OCI-M2 (cell line): ENCODE data around the gene KRT13.
"Not testable (repeated sequence)": the region's sequence is repeated elsewhere in the genome, so short reads cannot be mapped to it uniquely, and the experiment has no call there.

Experiments
- DNase-seq: peaks from one replicate; lab custom pipeline; 2025; ENCODE audit not compliant: unreplicated experiment; lab: John Stamatoyannopoulos, UW

Gene KRT13

DNA sequence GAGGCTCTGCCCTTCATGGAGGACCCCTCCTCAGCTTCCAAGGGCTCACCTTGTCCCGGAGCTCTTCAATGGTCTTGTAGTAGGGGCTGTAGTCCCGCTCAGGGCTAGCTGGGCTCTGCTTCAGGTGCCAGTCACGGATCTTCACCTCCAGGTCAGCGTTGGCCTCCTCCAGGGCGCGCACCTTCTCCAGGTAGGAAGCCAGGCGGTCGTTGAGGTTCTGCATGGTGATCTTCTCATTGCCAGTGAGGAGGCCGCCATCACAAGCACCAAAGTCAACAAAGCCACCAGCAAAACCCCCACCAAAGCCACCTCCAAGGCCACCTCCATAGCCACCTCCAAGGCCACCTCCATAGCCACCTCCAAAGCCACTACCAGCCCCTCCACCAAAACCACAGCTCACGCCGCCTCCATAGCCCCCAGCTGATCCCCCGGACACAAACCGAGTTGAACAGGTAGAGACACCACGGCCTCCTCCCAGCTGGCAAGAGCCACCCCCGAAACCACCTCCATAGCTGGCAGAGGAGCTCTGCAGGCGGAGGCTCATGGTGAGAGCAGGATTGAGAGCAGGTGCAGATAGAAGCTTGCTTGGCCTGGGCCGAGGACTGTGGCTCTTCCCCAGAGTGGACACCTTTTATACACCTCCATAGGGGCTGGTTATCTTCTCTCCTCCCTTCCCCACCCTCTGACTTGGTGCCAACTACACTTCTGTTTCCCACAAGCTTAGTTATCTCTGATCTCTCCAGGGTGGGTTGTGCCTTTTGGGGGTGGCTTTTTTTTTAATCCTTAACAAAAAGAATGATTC is at the start of gene KRT13:
TSS of gene KRT13 (minus strand) at position 606 of the 802 bp plus-strand sequence. CDS start at position 544, 62 bp downstream.
- no peak for DNase-seq

DNA sequence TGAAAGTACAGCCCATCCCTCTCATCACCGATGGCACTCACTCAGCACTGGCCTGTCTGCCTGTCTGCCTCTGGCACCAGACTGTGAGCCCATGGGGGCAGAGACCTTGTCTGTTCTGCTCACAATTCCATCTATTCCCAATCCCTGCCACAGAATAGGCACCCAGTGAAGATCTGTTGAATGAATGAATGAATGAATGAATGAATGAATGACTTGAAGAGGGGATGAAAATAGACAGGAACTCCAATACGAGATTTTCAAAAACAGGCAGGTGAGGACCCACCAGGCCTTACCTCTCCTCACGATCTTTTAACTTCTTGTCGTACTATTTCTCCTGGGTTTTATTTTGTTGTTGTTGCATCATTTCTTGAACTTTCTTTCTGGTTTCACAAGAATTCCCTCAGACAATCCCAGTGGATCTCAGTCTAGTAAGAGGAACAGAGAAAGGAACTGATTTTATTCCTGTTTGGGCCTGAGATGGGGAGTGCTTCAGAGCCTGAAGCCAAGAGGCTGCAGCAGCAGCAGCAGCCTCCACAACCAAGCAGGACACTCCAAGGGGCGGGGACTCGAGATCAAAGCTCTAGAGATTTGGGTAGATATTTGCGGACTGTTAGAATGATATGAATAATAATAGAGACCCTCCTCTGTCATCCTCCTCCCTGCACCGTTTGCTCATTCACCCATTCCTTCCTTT is 48.7 kb upstream of the KRT13 start:
- DNase-seq = no peak

DNA sequence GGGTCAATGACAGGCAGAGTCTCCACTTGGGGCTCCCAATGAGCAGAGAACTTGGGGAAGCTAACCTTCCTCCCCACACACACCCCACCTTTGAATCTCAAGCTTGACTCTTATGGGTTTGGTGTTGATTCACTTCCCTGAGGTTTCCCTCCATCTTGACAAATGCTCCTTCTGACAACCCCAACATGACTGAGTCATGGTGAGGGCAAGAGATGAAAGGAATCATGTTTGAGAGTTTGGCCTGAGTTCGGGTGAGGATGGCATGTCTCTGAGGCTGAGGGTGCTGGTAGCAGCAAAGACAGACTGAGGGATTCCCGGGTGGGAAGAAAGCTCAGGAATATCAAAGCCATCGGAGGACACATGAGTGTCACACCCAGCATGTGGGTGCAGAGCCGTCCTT is 47.8 kb upstream of the KRT13 start:
- DNase-seq = no peak

DNA sequence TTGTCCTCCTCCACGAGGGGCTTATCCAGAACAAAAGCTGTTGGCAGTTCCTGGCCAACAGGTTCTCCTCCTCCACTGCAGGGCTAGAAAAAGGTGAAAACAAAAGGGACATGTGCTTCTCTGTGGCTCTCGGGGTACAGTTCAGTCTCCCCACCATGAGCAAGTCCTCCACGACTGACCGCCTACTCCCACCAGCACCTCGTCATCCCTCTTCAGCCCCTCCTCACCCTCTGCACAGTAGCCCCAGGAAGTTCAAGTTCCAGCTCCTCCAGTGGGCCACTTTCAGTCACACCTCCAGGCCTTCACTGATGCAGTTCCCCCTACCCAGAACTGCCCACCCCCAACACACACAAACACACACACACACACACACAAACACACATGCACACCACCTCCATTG is 47.0 kb upstream of the KRT13 start:
- DNase-seq = no peak

DNA sequence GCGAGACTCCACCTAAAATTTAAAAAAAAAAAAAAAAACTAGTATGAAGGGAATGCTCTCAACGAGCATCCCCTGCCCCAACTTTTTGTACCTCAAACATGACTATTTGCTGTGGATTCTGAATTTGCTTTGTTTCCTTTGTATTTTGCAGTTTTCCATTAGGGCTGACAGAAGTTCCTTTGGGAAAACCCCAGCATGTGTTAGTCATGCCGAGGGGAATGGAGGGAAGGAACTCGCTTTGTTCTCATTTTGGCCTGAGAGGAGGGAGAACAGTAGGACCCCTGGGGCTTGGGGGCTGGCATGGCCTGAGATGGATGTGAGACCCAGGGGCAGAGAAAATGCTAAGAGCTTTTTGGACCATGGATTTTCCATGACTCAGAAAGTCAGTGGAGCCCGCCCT is 46.0 kb upstream of the KRT13 start:
- no peak for DNase-seq

DNA sequence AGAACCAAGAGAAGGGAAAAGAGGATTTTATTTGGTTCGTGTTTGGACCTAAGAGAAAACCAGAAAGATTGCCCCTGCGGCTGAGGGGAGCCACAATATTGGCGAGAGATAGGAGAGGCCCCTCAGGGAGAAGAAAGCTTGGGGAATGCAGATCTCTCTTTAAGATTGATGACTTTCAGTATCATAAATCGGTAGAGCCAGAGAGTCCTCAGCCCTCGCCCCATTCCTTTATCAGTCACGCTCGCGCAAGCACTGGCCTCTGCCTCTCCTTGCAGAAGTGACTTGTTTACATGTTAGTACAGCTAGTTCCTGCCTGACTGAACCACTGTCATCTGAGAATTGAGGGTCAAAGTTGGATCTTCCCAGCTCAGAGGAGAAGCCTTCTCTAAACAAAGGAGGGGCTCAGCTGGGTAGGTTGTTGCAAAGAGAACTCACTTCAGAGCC is 44.2 kb upstream of the KRT13 start:
- no peak for DNase-seq

DNA sequence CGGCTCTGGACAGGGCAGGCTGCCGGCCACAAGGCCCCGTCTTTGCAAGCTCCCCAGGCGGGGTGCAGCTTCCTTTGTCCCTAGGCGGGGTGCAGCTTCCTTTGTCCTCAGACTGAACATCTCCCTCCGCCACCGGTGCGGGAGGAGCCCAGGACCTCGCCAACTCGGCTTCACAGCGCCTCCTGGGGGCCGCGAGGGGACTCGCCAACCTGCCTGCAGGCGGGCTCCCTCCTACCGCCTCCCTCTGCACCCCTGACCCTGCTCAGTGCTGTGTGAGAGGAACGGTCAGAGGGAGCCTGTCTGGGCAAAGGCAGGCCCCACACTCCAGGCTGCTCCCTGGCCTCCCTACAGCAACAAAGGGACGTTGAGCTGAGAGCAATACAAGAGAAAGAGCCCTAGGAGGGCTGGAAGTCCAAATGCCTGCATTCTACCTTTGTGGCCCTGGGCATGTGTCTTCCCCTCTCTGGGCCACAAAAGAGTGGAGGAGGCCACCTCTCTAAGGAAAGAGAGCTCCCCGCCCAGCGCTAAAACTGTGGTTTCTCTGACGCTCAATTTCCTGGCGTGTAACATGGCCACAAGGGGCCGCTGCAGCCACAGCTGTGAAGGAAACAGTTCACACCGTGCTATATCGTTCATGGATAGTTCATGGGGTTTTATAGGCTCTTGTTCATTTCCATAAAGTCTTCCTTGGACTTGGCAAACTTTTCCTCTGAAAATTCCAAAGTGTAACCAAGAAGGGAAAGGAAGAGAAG is 43.6 kb upstream of the KRT13 start:
- DNase-seq = no peak

DNA sequence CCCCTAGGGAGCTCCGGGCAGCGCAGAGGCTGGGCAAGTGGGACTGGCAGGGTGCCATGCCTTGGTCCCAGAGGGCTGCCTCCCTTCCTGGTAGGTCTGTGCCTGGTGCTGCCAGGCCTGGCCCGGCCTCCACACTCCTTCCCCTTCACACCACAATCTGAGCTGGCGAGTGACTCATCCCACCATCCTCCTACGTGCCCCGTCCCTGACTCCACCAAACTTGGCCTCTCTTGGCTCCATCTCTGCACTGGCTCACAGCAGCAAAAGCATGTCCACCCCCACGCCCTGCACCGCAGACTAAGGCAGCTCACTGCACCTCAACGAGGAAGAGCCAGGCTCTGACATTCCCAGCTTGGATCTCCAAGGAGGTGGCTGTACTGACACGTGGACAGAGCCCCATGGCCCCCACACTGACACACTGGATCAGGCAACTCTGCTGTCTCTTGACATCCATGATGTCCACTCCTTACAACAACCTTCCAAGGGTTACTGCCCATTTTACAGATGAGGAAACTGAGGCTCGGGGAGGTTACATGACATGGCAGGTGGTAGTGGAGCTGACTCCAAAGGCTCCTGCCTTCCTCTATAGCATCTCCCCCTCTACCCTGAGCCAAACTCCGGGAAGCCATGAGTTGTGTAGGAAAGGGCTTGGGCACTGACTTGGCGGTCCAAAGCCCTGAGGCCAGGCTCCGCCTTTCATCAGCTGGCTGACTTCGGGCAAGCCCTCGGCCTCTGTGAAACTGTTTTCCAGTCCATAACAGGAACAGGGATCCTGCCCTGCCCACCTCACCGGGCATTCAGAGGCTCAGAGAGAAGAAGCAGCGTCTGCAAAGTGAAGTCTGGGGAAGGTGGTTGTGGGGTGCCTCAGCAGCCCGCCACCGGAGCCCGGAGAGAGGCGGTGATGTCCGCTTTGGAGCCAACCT is 42.8 kb upstream of the KRT13 start:
- no peak for DNase-seq

DNA sequence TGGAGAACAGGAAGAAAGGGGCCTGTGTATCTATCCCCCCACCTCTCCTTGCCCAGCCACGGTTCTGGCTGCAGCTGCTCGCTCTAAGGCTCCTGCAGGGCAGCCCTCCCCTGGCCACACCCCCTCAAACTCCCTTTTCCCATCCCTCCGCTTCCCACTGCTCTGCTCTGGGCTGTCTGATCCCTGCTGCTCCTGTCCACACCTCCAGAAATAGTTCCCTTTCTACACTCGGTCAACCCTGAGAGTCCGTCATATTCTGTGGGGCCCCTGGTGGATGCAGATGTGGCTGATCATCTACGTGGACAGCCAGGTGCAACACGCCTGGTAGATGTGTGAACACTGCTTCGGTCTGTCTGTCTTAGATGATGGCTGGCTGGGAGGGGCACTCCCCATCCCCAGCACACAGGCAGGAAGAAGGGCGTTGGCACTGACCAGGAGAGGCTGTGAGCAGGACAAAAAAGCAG is 42.0 kb upstream of the KRT13 start:
- DNase-seq = no peak

DNA sequence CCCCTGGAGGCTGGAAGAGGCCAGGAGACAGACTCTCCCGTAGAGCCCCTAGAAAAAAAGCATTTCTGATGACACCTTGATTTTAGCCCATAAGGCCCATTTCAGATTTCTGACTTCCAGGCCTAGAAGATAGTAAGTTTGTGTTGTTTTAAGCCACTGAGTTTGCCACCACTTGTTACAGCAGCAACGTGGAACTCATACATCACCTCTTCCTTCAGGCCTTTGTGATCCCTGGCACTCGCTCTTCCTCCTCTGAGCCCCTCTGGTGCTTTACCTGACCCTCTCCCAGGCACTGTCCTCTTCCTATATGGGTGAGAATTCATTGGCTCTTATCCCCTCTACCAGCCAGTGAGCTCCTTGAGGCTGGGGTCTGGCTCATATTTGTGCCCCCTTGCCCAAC is 41.4 kb upstream of the KRT13 start:
- no peak for DNase-seq

DNA sequence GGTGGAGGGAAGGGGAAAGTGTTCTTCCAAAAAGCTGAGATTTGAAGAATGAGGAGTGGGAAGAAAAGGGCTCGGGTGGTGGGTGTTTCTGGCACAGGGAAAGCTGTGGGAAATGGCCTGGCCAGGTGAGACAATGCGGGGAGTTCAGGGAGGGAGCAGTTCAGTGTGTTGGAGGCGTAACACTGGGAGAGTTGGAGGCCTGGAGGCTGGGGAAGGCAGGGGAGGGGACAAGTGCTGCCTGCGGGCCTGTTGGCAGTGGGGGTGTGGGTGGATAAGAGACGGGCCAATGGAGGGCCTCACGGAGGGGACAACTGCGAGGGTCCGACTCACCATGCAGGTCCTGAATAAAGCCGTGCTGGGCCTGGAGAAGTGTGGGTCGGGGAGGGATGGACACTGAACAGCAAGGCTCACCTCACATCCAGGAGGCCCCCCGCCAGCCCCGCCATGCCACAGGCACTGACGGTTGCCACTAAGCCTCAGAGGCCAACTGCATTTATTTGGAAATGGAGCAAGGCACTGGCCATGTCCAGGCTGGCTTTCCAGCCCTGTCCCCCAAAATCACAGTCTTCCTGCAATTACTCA is 40.5 kb upstream of the KRT13 start:
- DNase-seq = no peak

DNA sequence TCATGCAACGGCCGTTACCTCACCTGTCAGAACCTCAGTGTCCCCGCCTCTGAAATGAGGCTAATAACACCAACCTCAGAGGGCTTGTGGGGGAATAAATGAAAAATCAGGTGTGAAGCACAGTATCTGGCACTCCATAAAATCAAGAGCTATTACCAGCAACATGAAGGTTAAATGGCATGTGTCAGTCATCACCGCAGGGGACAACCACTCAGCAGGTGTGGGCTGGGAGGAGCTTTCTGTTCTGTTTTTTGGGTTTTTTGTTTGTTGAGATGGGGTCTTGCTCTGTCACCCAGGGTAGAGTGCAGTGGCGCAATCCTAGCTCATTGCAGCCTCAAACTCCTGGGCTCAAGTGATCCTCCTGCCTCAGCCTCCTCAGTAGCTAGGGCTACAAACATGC is 39.5 kb upstream of the KRT13 start:
- no peak for DNase-seq

DNA sequence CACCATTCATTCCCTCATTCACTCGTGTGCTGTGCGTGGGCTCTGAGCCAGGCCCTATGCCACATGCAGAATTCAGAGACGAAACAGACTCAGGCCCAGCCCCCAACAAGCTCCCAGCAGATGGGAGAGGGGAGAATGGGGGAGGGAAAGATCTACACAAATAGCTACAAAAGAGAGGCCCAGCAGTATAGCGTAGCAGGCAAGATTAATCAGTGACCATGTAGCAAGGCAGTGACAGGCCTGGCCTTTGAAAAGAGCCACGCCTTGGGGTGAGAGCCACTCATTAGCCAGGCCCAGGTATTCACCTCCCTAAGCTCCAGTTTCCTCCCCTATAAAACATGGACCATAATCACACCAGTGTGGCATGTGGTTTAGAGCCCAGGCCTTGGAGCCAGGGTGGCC is 39.1 kb upstream of the KRT13 start:
- DNase-seq = no peak

DNA sequence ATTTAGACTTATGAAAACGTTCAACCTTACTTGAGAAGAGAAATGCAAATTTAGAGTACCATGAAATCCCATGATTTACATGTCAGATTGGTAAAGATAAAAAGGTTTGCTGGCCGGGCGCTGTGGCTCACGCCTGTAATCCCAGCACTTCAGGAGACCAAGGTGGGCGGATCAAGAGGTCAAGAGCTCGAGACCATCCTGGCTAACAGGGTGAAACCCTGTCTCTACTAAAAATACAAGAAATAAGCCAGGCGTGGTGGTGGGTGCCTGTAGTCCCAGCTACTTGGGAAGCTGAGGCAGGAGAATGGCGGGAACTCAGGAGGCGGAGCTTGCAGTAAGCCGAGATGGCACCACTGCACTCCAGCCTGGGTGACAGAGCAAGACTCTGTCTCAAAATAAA is 37.4 kb upstream of the KRT13 start:
- DNase-seq = not testable (repeated sequence)

DNA sequence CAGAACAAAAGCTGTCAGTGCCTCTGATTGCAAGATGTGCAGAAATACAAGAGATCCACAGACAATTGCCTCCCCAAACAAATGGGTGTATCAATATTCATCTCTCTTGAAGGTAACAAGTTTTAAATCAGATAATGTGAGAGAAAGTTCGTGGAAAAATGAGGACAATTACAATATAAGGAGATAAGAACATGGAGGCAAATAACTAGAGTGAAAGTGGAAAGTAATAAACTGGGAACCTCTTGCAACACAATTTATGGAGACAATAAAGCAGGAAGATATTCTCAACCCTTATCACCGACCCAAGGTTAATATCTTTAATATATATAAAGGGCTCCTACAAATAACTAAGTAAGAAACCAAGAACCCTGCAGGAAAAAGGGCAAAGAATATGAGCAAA is 36.9 kb upstream of the KRT13 start:
- DNase-seq = no peak

DNA sequence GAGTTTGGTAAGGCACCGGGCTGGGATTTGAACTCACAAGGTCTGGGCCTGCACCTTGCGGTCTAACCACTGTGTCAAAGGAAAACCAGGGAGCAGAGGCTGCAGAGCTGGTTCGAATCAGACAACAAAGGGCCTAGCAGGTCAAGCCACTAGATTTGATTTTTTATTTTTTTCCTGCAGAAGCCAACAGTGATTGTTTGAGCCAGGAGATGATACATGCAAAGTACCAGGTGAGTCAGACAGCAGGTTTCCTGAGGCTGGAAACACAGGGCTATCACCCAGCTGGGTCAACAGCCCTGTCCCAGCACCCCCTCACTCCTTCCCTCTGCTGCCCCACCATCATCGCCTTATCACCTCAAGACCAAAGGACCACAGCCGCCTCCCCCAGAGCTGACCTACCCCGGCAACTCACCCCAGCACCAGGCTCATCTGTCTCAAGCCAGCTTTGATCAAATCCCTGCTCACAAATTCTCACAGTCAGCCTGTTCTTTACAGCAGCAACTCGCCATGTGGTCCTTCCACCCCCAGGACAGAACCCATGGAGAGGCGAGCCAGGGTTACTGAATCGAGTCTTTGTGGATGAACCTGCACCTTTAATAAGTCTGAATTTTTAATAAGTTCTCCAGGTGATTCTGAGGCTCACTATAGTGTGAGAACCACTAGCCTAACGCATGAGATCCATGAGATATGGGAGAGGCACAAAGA is 35.7 kb upstream of the KRT13 start:
- no peak for DNase-seq

DNA sequence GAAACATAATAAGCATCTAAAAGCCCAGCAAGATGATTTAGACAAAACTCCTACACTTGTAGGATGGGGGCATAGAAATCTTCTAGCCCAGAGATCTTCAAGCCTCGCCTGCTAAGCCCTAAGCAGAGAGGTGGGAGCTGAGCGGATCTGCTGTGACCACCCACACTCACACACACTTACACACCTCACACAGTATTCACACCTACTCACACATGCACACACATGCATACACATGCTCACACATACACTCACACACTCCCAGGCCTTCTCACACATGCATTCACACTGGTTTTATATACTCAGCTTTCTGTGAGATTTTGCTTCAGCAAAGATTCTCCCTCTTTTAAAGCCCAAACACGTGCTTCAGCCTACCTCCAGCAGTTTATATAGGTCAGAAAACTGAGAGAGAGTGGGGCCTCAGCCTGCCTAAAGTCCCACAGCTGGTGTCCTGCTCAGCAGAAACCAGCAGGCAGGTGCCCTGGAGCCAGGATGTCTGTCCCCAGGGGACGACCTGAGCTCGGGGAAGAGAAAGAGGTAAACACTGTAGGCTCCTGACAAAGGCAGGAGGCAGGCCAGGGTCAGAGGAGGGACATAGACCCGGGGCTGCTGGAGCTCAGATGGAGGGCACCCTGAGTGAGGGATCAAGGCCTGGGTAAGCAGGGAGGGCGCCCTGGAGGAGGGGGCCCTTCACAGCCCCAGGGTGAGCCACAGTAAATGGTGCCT is 34.7 kb upstream of the KRT13 start:
- no peak for DNase-seq

DNA sequence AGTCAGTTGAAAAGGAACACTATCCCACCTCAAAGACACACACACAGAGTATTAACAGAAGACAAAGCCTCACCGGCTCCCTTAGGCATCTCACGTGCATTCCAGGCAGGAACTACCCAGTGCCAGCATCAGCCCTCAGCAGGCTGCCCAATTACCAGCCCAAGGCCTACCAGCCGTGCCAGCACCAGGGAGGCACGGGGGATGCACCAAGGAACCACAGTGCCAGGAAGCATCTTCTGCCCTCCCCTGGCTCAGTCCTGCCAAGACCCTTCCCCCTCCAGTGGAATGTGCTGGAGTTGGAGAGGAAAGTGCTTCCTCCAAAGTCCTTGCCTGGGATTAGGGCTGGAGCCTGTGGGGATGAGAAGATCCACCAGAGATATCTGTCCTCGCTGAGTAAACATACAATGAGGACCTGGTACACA is 33.7 kb upstream of the KRT13 start:
- no peak for DNase-seq

DNA sequence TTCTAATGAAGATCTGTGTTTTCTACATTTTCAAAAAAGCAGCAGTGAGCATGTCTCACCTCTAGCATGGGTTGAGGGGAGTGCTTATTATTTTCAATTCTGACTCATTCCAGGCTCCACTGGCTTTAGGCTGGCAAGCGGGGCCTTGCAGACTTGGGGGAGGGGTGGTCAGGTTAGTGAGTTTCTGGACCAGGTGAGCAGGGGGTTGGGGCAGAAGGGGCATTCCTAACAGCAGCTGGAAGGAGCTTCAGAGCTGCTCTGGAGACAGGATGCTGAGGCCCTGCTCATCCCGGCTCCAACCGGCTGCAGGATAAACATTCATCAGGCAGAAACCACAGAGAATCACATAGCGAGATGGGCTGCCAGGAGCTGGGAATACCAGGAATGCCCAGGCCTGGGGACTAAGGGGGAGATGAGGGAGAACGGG is 33.2 kb upstream of the KRT13 start:
- no peak for DNase-seq
